ENCODE results near the gene KDM4C. TPM values are rescaled to one million over a fixed set of nuclear protein-coding genes. Genes with fewer than 3 reads are reported as not detected.
"Not testable (repeated sequence)": the region's sequence is repeated elsewhere in the genome, so short reads cannot be mapped to it uniquely, and the experiment has no call there.

The KDM4C gene
- total RNA-seq, 4 donors from 2014 or later: 75.0 to 95.9 (median 88.9) TPM

DNA sequence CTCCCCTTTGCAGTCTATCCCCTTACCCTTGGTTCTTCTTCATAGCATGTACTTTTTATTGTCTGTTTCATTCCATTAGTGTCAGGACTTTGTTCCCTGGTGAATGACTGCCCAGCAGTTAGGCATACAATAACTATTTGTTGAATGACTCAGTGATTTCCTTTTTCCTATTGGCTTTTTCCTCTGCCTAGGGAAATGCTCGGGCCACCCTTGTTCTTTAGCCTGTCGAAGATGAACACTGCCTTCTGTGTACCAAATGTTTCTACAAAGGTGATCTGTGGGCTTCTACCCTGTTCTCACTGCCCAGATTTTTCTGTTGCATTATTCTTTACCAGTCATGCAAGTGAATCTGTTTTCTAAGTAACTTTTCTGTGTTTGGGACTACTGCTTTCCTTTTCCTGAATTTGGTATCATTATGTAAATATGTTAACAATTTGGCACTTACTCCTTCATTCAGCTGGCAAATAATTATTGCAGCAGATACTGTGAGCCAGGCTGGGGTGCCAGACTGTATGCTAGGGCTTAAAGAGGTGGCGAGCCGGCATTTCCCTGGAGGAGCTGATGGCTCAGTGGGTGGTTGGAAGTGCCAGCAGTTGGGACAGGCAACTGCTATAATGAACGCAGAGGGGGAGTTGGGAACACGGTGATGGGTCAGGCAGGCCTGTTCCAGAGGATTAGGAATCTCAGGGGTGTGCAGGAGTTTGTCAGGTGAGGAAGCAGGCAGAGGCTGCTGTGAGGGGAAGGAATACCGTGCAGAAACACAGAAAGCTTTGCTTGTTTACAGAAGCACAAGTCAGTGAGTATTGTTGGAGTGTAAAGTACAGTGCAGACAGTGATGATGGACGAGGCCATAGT lies 30.6 kb downstream of the KDM4C start:
- intact Hi-C loops (cut with DNase I; ENCODE audit: low total_unique reads): no loop called here
- H3K27ac ChIP-seq: peak overlapping the region; percentile 56 to 81 (median 70)
- WGBS, 2 donors (ENCODE audit: low coverage in 1 of 2): 45 to 54% methylated on average over 3 to 8 of the region's 8 CpGs

DNA sequence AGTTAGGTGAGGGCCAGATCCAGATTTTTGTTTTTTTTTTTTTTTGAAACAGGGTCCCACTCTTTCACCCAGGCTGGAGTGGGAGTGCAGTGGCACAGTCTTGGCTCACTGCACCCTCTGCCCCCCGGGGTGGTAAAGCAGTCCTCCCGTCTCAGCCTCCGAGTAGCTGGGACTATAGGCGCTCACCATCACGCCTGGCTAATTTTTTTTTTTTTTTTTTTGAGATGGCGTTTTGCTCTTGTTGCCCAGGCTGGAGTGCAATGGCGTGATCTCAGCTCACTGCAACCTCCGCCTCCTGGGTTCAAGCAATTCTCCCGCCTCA lies 31.2 kb downstream of the KDM4C start:
- intact Hi-C loops (cut with DNase I; ENCODE audit: low total_unique reads); H3K36me3 ChIP-seq; in situ Hi-C loops (cut with MboI; ENCODE audit: low pct_ligation_motif_present in 1 of 4, low pct_unique_long_range_greater_than_20kb in 1 of 4, low sequenced_read_pairs in 3 of 4); H3K27me3 ChIP-seq; H3K9me3 ChIP-seq; H3K4me3 ChIP-seq; DNase-seq: not testable (repeated sequence)
- H3K4me1 ChIP-seq: peaks cover 11 to 61% (median 42%) of the 10 kb centered on the region in 4 donors
- 85 to 92% methylated on average over 5 to 9 of the region's 9 CpGs for WGBS, 2 donors (ENCODE audit: low coverage in 1 of 2)
- peak overlapping the region; percentile 56 to 81 (median 70) for H3K27ac ChIP-seq

More for the DNA sequence above, 30.6 kb downstream of the KDM4C start:
- in situ Hi-C loops (cut with MboI; ENCODE audit: low pct_ligation_motif_present in 1 of 4, low pct_unique_long_range_greater_than_20kb in 1 of 4, low sequenced_read_pairs in 3 of 4): no loop called here
- H3K36me3 ChIP-seq: peaks cover 0 to 3% (median under 1%) of the 10 kb centered on the region in 4 donors
- TF ChIP-seq, protein P1, sequence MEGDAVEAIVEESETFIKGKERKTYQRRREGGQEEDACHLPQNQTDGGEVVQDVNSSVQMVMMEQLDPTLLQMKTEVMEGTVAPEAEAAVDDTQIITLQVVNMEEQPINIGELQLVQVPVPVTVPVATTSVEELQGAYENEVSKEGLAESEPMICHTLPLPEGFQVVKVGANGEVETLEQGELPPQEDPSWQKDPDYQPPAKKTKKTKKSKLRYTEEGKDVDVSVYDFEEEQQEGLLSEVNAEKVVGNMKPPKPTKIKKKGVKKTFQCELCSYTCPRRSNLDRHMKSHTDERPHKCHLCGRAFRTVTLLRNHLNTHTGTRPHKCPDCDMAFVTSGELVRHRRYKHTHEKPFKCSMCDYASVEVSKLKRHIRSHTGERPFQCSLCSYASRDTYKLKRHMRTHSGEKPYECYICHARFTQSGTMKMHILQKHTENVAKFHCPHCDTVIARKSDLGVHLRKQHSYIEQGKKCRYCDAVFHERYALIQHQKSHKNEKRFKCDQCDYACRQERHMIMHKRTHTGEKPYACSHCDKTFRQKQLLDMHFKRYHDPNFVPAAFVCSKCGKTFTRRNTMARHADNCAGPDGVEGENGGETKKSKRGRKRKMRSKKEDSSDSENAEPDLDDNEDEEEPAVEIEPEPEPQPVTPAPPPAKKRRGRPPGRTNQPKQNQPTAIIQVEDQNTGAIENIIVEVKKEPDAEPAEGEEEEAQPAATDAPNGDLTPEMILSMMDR (IDR thresholded peaks at IDR 0.05): no peak
- TF ChIP-seq POLR2A (IDR thresholded peaks at IDR 0.05): no peak
- peak in 2 of 3 donors; percentile 18 to 47 for TF ChIP-seq POLR2AphosphoS5 (IDR thresholded peaks at IDR 0.05)
- TF ChIP-seq EP300 (IDR thresholded peaks at IDR 0.05; ENCODE audit: low read depth): no peak
- peaks cover 11 to 63% (median 42%) of the 10 kb centered on the region in 4 donors for H3K4me1 ChIP-seq
- H3K9me3 ChIP-seq: no peaks in the 10 kb centered on the region
- no peaks in the 10 kb centered on the region for H3K27me3 ChIP-seq
- DNase-seq: peak; percentile 38
- peak overlapping the region in 1 of 4 donors; percentile 12 for H3K4me3 ChIP-seq

DNA sequence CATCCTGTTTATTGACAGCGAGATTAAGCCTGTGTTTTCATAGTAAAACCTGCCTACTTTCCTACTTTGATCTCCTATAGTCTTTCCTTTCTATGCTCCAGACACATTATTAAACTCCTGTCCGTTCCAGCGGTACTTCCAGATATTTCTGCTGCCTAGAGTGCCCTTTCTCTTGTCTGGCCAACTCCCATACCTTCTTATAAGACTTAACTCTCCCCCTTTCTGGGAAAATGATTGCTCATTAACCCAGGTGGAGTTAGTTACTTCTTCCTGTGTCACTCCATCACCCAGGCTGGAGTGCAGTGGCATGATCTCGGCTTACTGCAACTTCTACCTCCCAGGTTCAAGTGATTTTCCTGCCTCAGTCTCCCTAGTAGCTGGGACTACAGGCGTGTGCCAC lies 33.1 kb downstream of the KDM4C start:
- Histone ChIP-seq H3K27ac (no peak overlapping the region), H3K36me3 (peaks cover 0 to 12% (median 5%) of the 10 kb centered on the region in 4 donors), H3K4me3 (no peak overlapping the region), H3K9me3 (no peaks in the 10 kb centered on the region), H3K27me3 (no peaks in the 10 kb centered on the region), H3K4me1 (peaks cover 11 to 49% (median 31%) of the 10 kb centered on the region in 4 donors)
- intact Hi-C loops (cut with DNase I; ENCODE audit: low total_unique reads): no loop called here
- WGBS, 2 donors (ENCODE audit: low coverage in 1 of 2): 65 to 83% methylated on average over 4 to 5 of the region's 5 CpGs
- no peak for DNase-seq
- in situ Hi-C loops (cut with MboI; ENCODE audit: low pct_ligation_motif_present in 1 of 4, low pct_unique_long_range_greater_than_20kb in 1 of 4, low sequenced_read_pairs in 3 of 4): no loop called here
- TF ChIP-seq POLR2AphosphoS5 (IDR thresholded peaks at IDR 0.05): no peak
- TF ChIP-seq, protein P1 (IDR thresholded peaks at IDR 0.05): no peak

DNA sequence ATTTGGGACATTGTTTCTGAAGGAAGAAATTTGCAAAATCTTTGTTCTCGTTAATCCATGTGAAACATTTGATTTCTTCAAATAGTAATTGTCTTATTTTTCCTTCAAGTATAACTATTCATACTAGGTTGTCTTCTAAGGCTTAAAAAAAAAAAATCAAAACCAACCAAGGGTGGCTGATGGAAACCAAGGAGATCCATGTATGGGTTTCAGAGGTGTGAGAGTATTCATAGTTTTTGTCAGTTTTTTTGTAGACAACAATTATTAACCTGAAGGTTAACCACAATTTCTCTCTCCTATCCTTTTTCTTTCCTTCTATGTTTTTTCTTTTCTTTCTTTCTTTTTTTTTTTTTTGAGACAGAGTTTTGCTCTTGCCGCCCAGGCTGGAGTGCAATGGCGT lies 35.4 kb downstream of the KDM4C start:
- in situ Hi-C loops (cut with MboI; ENCODE audit: low pct_ligation_motif_present in 1 of 4, low pct_unique_long_range_greater_than_20kb in 1 of 4, low sequenced_read_pairs in 3 of 4): no loop called here

More for the DNA sequence above, 35.4 kb downstream of the KDM4C start:
- intact Hi-C loops (cut with DNase I; ENCODE audit: low total_unique reads): no loop called here
- TF ChIP-seq POLR2A (IDR thresholded peaks at IDR 0.05) (no peak), EP300 (IDR thresholded peaks at IDR 0.05; ENCODE audit: low read depth) (no peak), POLR2AphosphoS5 (IDR thresholded peaks at IDR 0.05) (no peak)
- TF ChIP-seq, protein P1 (IDR thresholded peaks at IDR 0.05): no peak
- 99 to 100% methylated on average over 1 to 3 of the region's 3 CpGs for WGBS, 2 donors (ENCODE audit: low coverage in 1 of 2)
- Histone ChIP-seq H3K4me3 (no peak overlapping the region), H3K36me3 (peaks cover 0 to 12% (median 5%) of the 10 kb centered on the region in 4 donors), H3K27me3 (no peaks in the 10 kb centered on the region), H3K4me1 (peaks cover 6 to 25% (median 12%) of the 10 kb centered on the region in 4 donors), H3K9me3 (no peaks in the 10 kb centered on the region), H3K27ac (no peak overlapping the region)
- no peak for DNase-seq
